ENCODE measurements around the gene PARP15.

- peak; percentile 30 for TF ChIP-seq POLR2A (IDR thresholded peaks at IDR 0.05; ENCODE audit: low read depth, low read length)
- TF ChIP-seq CTCF (IDR thresholded peaks at IDR 0.05; ENCODE audit: extremely low read depth in 1 of 2, insufficient read depth in 1 of 2, low read depth in 1 of 2, low read length in 2 of 2) = no peak
- no peak for TF ChIP-seq MYC (IDR thresholded peaks at IDR 0.05; ENCODE audit: low read depth, low read length)
Observed at GRCh38 chr3:122564155-122564912, 13.1 kb upstream of the PARP15 start, which contains the start of the genes DTX3L and PARP9.

Measured in endothelial cell of umbilical vein (primary cell).